Activated T-helper 17 cell treated with anti-CD3 and anti-CD28 coated beads, Interleukin-2, amount 50 U/mL, for 72 hours (primary cell): ENCODE measurements around the gene AGAP1. TPM values are rescaled to one million over a fixed set of nuclear protein-coding genes. Genes with fewer than 3 reads are reported as not detected.
"Not testable (repeated sequence)": the region's sequence is repeated elsewhere in the genome, so short reads cannot be mapped to it uniquely, and the experiment has no call there.

Source experiments
- ATAC-seq: fragments of 150-1000 bp; cut with Tn5 transposase; replicated peaks from 2 replicates; pipeline ENCODE4 v1.10.0; 2021; ENCODE audit warnings: mild to moderate bottlenecking, moderate library complexity
- H3K27ac Mint-ChIP-seq: one replicate; pipeline ENCODE4 v1.8.0; 2022; ENCODE audit warnings: mixed read lengths
- H3K27me3 Mint-ChIP-seq: one replicate; pipeline ENCODE4 v1.8.0; 2022; ENCODE audit warnings: mixed read lengths
- H3K36me3 Mint-ChIP-seq: one replicate; pipeline ENCODE4 v1.8.0; 2022; ENCODE audit warnings: low read depth, mild to moderate bottlenecking, mixed read lengths
- H3K4me1 Mint-ChIP-seq: one replicate; pipeline ENCODE4 v1.8.0; 2022; ENCODE audit warnings: mixed read lengths
- H3K4me3 Mint-ChIP-seq: one replicate; pipeline ENCODE4 v1.8.0; 2022; ENCODE audit warnings: mild to moderate bottlenecking, mixed read lengths
- H3K9me3 Mint-ChIP-seq: one replicate; pipeline ENCODE4 v1.8.0; 2022; ENCODE audit warnings: mixed read lengths
- total RNA-seq, 2 donors: library from RNA; stranded (reverse); gene quantifications; one replicate each; pipeline ENCODE4 v1.2.3, GENCODE V29; 2022

The AGAP1 gene
- total RNA-seq, 2 donors from 2014 or later, result 2.2 to 5.3 TPM

DNA sequence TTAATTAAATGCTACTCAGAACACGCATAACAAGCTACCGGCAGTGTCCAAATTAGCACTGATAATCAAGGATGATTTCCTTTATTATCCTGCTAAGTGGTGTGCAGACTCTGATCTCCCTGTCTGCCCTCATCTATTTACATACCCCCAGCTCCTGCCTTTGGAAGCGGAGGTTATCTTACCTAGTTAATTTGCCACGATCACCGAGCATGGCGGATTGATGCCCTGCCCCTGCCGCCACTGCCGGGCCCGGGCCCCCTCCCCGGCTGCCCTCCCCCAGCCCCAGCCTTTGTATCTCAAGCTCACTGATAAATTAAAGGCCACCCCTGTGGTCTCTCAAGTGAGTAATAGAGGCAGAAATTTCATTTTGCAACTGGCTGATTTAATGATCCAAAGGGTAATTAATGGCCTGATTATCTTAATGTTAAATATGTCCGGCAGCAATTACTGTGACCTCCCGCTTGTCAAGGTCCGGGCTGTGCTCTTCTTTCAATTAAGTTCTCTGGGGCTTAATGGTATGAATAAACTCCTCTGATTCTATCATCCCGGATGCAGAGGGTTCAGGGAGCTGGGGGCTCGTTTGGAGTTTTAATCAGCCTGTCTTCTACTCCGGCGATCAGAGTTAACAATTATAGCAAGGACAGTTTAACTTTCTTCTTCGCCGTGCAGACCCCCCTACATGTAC lies 560.9 kb downstream of the AGAP1 start:
- Mint-ChIP-seq H3K36me3 (no peaks in the 10 kb centered on the region), H3K27ac (no peak overlapping the region), H3K4me3 (no peak overlapping the region), H3K27me3 (peaks cover 18% of the 10 kb centered on the region), H3K9me3 (peaks cover 3% of the 10 kb centered on the region), H3K4me1 (peaks cover 7% of the 10 kb centered on the region)
- ATAC-seq, result no peak

DNA sequence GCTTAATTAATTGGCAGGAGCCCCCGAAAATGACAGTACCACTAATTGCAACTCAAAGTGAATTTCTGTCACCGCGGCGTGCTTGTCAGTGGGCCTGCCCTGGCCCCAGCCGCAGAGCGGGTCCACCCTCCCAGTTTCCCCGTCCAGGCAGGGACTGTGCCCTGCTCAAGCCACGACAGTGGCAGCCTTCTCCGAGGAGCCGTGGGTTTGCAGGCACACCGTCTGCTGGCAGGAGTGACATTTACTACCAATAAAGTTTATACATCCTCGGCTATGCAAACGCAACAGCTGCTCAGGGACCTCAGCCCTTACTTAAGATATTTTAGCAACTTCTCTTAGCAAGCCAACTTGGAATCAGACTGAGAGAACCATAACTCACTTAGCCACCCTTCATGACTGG lies 561.6 kb downstream of the AGAP1 start:
- ATAC-seq, result no peak
- no peaks in the 10 kb centered on the region for H3K36me3 Mint-ChIP-seq
- H3K27me3 Mint-ChIP-seq, result peaks cover 18% of the 10 kb centered on the region
- H3K27ac Mint-ChIP-seq, result no peak overlapping the region
- H3K9me3 Mint-ChIP-seq, result peaks cover 3% of the 10 kb centered on the region
- H3K4me3 Mint-ChIP-seq, result no peak overlapping the region
- H3K4me1 Mint-ChIP-seq, result peaks cover under 1% of the 10 kb centered on the region

GRCh38 chr2:236056141-236056540 lies 562.3 kb downstream of the AGAP1 start:
- no peak overlapping the region for H3K27ac Mint-ChIP-seq
- no peaks in the 10 kb centered on the region for H3K4me1 Mint-ChIP-seq
- H3K36me3 Mint-ChIP-seq, result no peaks in the 10 kb centered on the region
- H3K27me3 Mint-ChIP-seq, result peaks cover 15% of the 10 kb centered on the region
- H3K9me3 Mint-ChIP-seq, result peaks cover 3% of the 10 kb centered on the region
- ATAC-seq, result no peak
- H3K4me3 Mint-ChIP-seq, result no peak overlapping the region

DNA sequence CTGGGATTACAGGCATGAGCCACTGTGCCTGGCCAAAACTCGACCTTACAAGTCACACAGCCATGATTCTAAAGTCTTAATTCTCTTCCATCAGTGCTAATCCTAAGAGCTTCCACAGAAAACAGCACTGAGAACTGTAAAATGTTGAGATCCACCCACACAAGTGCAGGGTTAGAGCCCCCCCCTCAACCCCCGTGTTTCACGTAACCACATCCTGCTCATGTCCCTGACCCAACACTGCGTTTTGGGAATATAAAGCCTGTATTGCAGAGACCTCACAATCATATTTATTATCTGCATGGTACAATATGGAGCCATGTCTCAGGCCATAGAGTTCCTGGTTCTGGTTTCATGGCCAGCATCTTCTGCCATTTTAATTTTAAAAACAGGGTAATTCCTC lies 563.5 kb downstream of the AGAP1 start:
- ATAC-seq, result no peak

DNA sequence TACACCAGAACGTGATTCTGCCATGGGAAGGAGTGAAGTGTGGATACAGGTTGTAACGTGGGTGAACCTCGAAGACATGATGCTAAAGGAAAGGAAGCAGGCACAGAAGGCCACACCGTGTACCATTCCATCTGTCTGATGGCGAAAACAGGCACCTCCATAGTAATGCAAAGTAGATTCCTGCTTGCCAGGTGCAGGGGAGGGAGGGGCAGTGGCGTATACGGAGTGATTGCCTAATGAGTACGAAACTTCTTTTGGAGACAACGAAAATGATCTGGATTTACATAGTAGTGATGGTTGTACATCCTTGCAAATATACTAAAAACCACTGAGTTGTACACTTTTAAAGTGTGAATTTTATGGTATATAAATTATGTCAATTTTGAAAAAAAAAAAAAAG lies 567.7 kb downstream of the AGAP1 start:
- no peak for ATAC-seq
- peaks cover 4% of the 10 kb centered on the region for H3K27me3 Mint-ChIP-seq
- H3K4me3 Mint-ChIP-seq, result no peak overlapping the region
- no peaks in the 10 kb centered on the region for H3K4me1 Mint-ChIP-seq
- no peaks in the 10 kb centered on the region for H3K36me3 Mint-ChIP-seq
- peaks cover 3% of the 10 kb centered on the region for H3K9me3 Mint-ChIP-seq
- H3K27ac Mint-ChIP-seq, result no peak overlapping the region

More for the DNA sequence above, 563.5 kb downstream of the AGAP1 start:
- H3K4me1 Mint-ChIP-seq, result no peaks in the 10 kb centered on the region
- no peak overlapping the region for H3K4me3 Mint-ChIP-seq
- no peaks in the 10 kb centered on the region for H3K36me3 Mint-ChIP-seq
- H3K27me3 Mint-ChIP-seq, result peaks cover 14% of the 10 kb centered on the region
- H3K27ac Mint-ChIP-seq, result no peak overlapping the region
- peaks cover 3% of the 10 kb centered on the region for H3K9me3 Mint-ChIP-seq

GRCh38 chr2:236061899-236062298 lies 568.1 kb downstream of the AGAP1 start:
- no peak for ATAC-seq
- Mint-ChIP-seq H3K36me3 (no peaks in the 10 kb centered on the region), H3K27ac (no peak overlapping the region), H3K4me1 (no peaks in the 10 kb centered on the region), H3K27me3 (peaks cover under 1% of the 10 kb centered on the region), H3K4me3 (no peak overlapping the region), H3K9me3 (peaks cover 3% of the 10 kb centered on the region)

DNA sequence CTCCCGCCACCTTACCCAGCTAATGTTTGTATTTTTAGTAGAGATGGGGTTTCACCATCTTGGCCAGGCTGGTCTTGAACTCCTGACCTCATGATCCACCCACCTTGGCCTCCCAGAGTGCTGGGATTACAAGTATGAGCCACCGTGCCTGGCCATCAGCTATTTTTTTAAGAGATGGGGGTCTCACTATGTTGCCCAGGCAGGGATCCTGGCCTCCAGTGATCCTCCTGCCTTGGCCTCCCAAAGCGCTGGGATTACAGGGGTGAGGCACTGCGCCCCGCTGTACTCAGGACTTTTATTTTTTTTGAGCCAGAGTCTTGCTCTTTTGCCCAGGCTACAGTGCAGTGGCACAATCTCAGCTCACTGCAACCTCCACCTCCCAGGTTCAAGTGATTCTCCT lies 569.0 kb downstream of the AGAP1 start:
- not testable (repeated sequence) for H3K9me3 Mint-ChIP-seq, H3K36me3 Mint-ChIP-seq, H3K4me1 Mint-ChIP-seq, H3K4me3 Mint-ChIP-seq, ATAC-seq, H3K27ac Mint-ChIP-seq, H3K27me3 Mint-ChIP-seq

DNA sequence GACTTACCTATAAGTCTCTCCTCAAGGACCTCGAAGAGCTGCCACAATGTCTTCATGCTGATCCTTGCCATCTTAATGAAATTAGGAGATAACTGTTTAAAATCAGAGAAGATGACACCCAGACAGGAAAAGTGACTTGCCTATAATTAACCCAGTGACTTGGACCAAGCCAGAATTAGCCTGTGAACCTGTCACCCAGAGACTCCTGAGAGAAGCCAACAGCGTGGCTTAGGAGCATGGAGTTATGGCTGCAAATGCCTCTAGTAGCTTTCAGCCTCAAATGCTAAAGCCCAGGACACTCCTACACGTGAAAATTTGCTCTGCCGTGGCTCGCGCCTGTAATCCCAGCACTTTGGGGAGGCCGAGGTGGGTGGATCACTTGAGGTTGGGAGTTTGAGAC lies 570.2 kb downstream of the AGAP1 start:
- no peak for ATAC-seq
- H3K36me3 Mint-ChIP-seq, result no peaks in the 10 kb centered on the region
- H3K4me1 Mint-ChIP-seq, result no peaks in the 10 kb centered on the region
- H3K4me3 Mint-ChIP-seq, result no peak overlapping the region
- H3K27ac Mint-ChIP-seq, result no peak overlapping the region
- H3K9me3 Mint-ChIP-seq, result no peaks in the 10 kb centered on the region
- H3K27me3 Mint-ChIP-seq, result no peaks in the 10 kb centered on the region

- H3K4me3 Mint-ChIP-seq, result no peak overlapping the region
Observed at GRCh38 chr2:236065314-236066160, 571.7 kb downstream of the AGAP1 start.

DNA sequence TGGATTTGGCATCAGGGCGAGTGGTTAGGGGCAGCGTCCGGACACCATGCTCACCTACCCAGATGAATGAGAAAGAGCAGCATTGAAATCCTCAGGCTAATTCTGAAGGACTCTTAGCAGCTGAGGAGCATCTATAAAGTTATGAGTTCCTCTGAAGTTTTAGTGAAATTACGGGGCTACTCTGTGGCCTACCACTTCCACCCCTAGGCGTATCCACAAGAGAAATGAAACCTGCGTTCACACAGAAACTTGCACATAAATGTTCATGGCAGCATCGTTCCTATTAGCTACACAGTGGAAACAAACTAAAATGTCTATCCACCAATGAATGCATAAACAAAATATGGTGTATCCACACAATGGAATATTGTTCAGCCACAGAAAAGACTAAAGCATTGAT lies 576.4 kb downstream of the AGAP1 start:
- no peaks in the 10 kb centered on the region for H3K9me3 Mint-ChIP-seq
- no peaks in the 10 kb centered on the region for H3K4me1 Mint-ChIP-seq
- no peak for ATAC-seq

More at GRCh38 chr2:236065314-236066160, 571.7 kb downstream of the AGAP1 start:
- H3K27ac Mint-ChIP-seq, result no peak overlapping the region
- no peaks in the 10 kb centered on the region for H3K36me3 Mint-ChIP-seq
- ATAC-seq, result no peak
- H3K9me3 Mint-ChIP-seq, result no peaks in the 10 kb centered on the region
- no peaks in the 10 kb centered on the region for H3K27me3 Mint-ChIP-seq
- H3K4me1 Mint-ChIP-seq, result no peaks in the 10 kb centered on the region

GRCh38 chr2:236073246-236073645 lies 579.4 kb downstream of the AGAP1 start:
- H3K4me1 Mint-ChIP-seq, result no peaks in the 10 kb centered on the region
- no peak for ATAC-seq
- H3K4me3 Mint-ChIP-seq, result no peak overlapping the region
- H3K9me3 Mint-ChIP-seq, result no peaks in the 10 kb centered on the region
- no peaks in the 10 kb centered on the region for H3K27me3 Mint-ChIP-seq
- H3K27ac Mint-ChIP-seq, result no peak overlapping the region
- no peaks in the 10 kb centered on the region for H3K36me3 Mint-ChIP-seq

More for the DNA sequence above, 576.4 kb downstream of the AGAP1 start:
- H3K27ac Mint-ChIP-seq, result no peak overlapping the region
- H3K4me3 Mint-ChIP-seq, result no peak overlapping the region
- H3K36me3 Mint-ChIP-seq, result no peaks in the 10 kb centered on the region
- no peaks in the 10 kb centered on the region for H3K27me3 Mint-ChIP-seq

DNA sequence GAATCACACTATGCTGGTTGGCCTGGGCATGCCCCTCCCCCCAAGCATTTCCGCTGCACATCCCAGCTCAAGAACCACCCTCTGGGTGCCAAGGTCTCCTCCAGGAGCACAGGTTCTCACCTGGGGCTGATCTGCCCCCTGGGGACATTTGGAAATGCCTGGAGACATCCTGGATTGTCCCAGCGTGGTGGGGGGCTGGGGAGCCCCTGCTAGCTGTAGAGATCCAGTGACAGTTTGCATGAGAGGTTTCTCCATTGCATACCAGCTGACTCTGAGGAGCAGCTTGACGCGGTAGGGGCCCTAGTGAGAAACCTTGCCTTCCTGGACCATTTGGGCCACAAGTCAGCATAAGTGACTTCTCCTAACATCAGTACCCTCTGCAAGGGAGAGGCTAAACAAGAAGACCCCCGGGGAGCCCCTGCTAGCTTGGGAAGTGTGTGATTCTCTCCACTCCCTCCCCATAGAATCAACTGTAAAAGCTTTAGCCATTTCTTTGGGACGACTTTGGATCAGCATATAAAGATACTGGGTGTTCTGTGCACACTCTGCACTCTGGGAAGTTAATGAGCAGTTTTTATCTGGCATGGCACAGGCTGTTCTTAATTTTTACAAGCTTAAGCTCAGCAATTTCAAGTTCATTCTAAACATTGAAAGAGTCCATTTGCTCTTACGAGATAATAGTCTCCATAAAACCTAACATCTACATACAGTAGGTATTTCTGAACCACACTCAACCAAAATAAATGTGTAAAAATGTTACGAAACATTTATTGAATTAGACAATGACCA lies 580.2 kb downstream of the AGAP1 start:
- Mint-ChIP-seq H3K4me3 (no peak overlapping the region), H3K4me1 (no peaks in the 10 kb centered on the region), H3K36me3 (no peaks in the 10 kb centered on the region), H3K27me3 (no peaks in the 10 kb centered on the region), H3K9me3 (no peaks in the 10 kb centered on the region), H3K27ac (no peak overlapping the region)
- ATAC-seq, result no peak

DNA sequence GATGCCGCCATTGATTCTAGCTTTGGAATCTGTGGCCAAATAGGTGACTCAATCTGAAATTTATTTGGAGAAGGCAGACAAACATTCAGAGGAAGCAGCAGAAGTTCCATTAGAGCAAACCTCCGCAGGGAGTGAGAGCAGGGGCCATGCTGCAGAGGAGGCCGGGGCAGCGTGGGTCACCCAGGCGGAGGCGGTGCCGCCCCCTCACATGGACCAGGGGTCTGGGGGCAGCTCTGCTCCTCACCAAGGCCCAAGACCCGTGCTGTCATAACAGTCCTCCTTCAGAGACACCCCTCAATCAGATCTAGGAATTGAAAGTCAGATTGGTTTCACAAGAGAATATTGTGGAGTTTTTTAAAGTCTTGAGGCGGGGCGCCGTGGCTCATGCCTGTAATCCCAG lies 582.0 kb downstream of the AGAP1 start:
- Mint-ChIP-seq H3K9me3 (no peaks in the 10 kb centered on the region), H3K4me3 (no peak overlapping the region), H3K27ac (no peak overlapping the region), H3K36me3 (no peaks in the 10 kb centered on the region), H3K27me3 (no peaks in the 10 kb centered on the region), H3K4me1 (no peaks in the 10 kb centered on the region)
- ATAC-seq, result no peak

- no peaks in the 10 kb centered on the region for H3K27me3 Mint-ChIP-seq
- H3K9me3 Mint-ChIP-seq, result no peaks in the 10 kb centered on the region
- no peak overlapping the region for H3K27ac Mint-ChIP-seq
- H3K4me1 Mint-ChIP-seq, result no peaks in the 10 kb centered on the region
- H3K36me3 Mint-ChIP-seq, result no peaks in the 10 kb centered on the region
- ATAC-seq, result no peak
- H3K4me3 Mint-ChIP-seq, result no peak overlapping the region
Observed at GRCh38 chr2:236078297-236079255, 584.7 kb downstream of the AGAP1 start.
